Activated CD8-positive, alpha-beta memory T cell treated with anti-CD3 and anti-CD28 coated beads for 48 hours (primary cell): ENCODE data around the gene NXN.
"Not testable (repeated sequence)": the region's sequence is repeated elsewhere in the genome, so short reads cannot be mapped to it uniquely, and the experiment has no call there.

Source experiments
- DNase-seq, 3 experiments: peaks; one replicate each; pipeline ENCODE4 v3.0.0-alpha.2; 2020; ENCODE audit warnings: low read depth in 2 of 3, low spot score in 2 of 3

The NXN gene

GRCh38 chr17:802901-803881 is 176.4 kb downstream of the NXN start:
- DNase-seq, result no peak

- DNase-seq, result no peak
Measured at GRCh38 chr17:802481-802880, 177.1 kb downstream of the NXN start.

- DNase-seq, result no peak
Measured at GRCh38 chr17:801660-802059, 177.9 kb downstream of the NXN start.

GRCh38 chr17:800446-801242 is 178.9 kb downstream of the NXN start:
- no peak for DNase-seq

GRCh38 chr17:799261-799660 is 180.3 kb downstream of the NXN start:
- DNase-seq, result no peak

- DNase-seq, result no peak
Measured at GRCh38 chr17:798246-798645, 181.3 kb downstream of the NXN start.

- DNase-seq, result no peak
Measured at GRCh38 chr17:797236-797840, 182.2 kb downstream of the NXN start.

GRCh38 chr17:796609-797008 is 183.0 kb downstream of the NXN start:
- no peak for DNase-seq

GRCh38 chr17:795721-796120 is 183.9 kb downstream of the NXN start:
- DNase-seq, result no peak

GRCh38 chr17:795276-795675 is 184.3 kb downstream of the NXN start:
- DNase-seq, result no peak

GRCh38 chr17:794876-795275 is 184.7 kb downstream of the NXN start:
- DNase-seq, result no peak

GRCh38 chr17:792277-792676 is 187.3 kb downstream of the NXN start:
- DNase-seq, result no peak

GRCh38 chr17:791829-792228 is 187.7 kb downstream of the NXN start:
- no peak for DNase-seq

- DNase-seq, result not testable (repeated sequence)
Measured at GRCh38 chr17:790874-791247, 188.7 kb downstream of the NXN start.

- not testable (repeated sequence) for DNase-seq
Measured at GRCh38 chr17:789931-790873, 189.4 kb downstream of the NXN start.

- no peak for DNase-seq
Measured at GRCh38 chr17:789160-789840, 190.3 kb downstream of the NXN start.

GRCh38 chr17:788551-788950 is 191.0 kb downstream of the NXN start:
- no peak for DNase-seq

GRCh38 chr17:787641-788221 is 191.8 kb downstream of the NXN start:
- no peak for DNase-seq

GRCh38 chr17:785901-786300 is 193.7 kb downstream of the NXN start:
- DNase-seq, result not testable (repeated sequence)

GRCh38 chr17:784143-784542 is 195.4 kb downstream of the NXN start:
- DNase-seq, result no peak
